Measurements from ENCODE around the gene TNIK. TPM values are rescaled to one million over a fixed set of nuclear protein-coding genes. Genes with fewer than 3 reads are reported as not detected.
A peak's percentile ranks its signal among the peaks of the same experiment; 100 is the strongest.
"Not testable (repeated sequence)": the region's sequence is repeated elsewhere in the genome, so short reads cannot be mapped to it uniquely, and the experiment has no call there.

The TNIK gene
- total RNA-seq, 2 experiments from 2014 or later: 32.1 to 39.2 TPM

DNA sequence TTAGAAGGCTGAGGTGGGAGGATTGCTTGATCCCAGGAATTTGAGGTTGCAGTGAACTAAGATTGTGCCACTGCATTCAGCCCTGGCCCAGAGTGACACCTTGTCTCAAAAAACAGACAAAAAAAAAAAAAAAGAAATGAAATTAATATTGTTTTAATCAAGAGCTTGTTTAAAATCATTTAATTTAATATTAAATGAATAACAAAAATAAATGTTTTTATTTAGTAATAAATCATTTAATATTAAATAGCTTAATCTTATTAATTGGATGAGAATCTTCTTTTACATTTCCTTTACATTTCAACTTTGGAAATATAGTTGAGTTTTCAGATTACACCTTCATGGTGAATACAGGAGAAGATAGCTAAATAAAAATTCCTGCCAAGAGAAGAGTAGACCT lies 29.7 kb downstream of the TNIK start:
- no peaks in the 10 kb centered on the region for H3K4me1 Mint-ChIP-seq (ENCODE audit: low read depth)

DNA sequence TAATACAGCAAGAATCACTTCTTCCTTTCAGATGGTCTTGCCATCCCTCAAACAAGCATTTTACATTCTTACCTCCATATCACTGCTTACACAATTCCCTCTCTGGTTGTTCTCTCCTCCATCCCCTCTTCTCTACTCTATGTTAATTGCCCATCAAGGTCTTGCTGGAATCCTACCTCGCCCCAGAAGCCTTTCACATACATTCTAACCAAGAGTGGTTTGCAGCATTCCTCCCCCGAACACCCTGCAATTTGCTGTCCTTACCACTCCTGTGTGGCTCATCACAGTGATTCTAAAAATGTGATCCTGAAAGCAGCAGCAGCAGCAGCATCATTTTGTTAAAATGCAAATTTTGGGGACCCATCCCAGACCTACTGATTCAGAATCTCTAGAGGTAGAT lies 30.6 kb downstream of the TNIK start:
- H3K36me3 Mint-ChIP-seq (ENCODE audit: low read depth): peaks cover 6% of the 10 kb centered on the region
- no peaks in the 10 kb centered on the region for H3K9me3 Mint-ChIP-seq (ENCODE audit: insufficient read depth)
- no peak overlapping the region for H3K27ac Mint-ChIP-seq
- no peak for ATAC-seq
- no peak overlapping the region for H3K4me3 Mint-ChIP-seq
- no peaks in the 10 kb centered on the region for H3K4me1 Mint-ChIP-seq (ENCODE audit: low read depth)
- ChIA-PET POLR2A (no interaction called here), CTCF (interaction anchor here (0.5 to 2.3 kb wide), 2 partner anchors 171 to 266 kb away, joined by 3 to 9 read pairs; no protein-coding TSS in a partner anchor)
- no peak for DNase-seq
- H3K27me3 Mint-ChIP-seq (ENCODE audit: low read depth): no peaks in the 10 kb centered on the region

More for the DNA sequence above, 29.7 kb downstream of the TNIK start:
- H3K27me3 Mint-ChIP-seq (ENCODE audit: low read depth): no peaks in the 10 kb centered on the region
- ATAC-seq (no peak), DNase-seq (no peak)
- CTCF ChIA-PET: interaction anchor here (0.5 kb wide), 1 partner anchor 170 kb away, joined by 3 read pairs; no protein-coding TSS in a partner anchor
- peaks cover 6% of the 10 kb centered on the region for H3K36me3 Mint-ChIP-seq (ENCODE audit: low read depth)
- no peaks in the 10 kb centered on the region for H3K9me3 Mint-ChIP-seq (ENCODE audit: insufficient read depth)
- no peak overlapping the region for H3K4me3 Mint-ChIP-seq
- POLR2A ChIA-PET: no interaction called here
- no peak overlapping the region for H3K27ac Mint-ChIP-seq

DNA sequence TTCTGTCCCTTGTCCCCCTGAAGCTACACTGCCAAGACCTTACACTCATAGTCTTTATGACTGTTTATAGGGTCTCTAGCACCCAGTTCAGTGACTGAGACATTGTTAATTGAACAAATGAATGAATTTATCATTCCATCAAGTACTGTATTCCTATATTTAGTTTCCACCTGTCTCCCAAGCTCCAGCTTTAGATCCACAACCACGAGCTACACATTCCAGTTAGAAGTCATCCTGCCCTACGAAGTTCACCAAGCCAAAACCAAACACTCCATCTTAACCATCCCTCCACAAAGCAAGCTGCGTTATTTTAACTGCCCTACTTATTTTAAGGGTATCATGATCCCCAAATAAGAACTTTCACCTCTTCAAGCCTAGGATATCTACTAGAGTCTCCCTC lies 31.3 kb downstream of the TNIK start:
- H3K4me3 Mint-ChIP-seq: no peak overlapping the region
- CTCF ChIA-PET: interaction anchor here (0.8 to 2.3 kb wide), 5 partner anchors 11 to 343 kb away, joined by 3 to 9 read pairs (median 3); no protein-coding TSS in a partner anchor
- H3K27ac Mint-ChIP-seq: no peak overlapping the region
- POLR2A ChIA-PET: interaction anchor here (0.6 to 0.7 kb wide), 2 partner anchors 31 to 51 kb away, joined by 3 read pairs; no protein-coding TSS in a partner anchor
- ATAC-seq: no peak
- peaks cover 3% of the 10 kb centered on the region for H3K4me1 Mint-ChIP-seq (ENCODE audit: low read depth)
- H3K9me3 Mint-ChIP-seq (ENCODE audit: insufficient read depth): no peaks in the 10 kb centered on the region
- peaks cover 12% of the 10 kb centered on the region for H3K36me3 Mint-ChIP-seq (ENCODE audit: low read depth)
- no peak for DNase-seq
- H3K27me3 Mint-ChIP-seq (ENCODE audit: low read depth): no peaks in the 10 kb centered on the region

DNA sequence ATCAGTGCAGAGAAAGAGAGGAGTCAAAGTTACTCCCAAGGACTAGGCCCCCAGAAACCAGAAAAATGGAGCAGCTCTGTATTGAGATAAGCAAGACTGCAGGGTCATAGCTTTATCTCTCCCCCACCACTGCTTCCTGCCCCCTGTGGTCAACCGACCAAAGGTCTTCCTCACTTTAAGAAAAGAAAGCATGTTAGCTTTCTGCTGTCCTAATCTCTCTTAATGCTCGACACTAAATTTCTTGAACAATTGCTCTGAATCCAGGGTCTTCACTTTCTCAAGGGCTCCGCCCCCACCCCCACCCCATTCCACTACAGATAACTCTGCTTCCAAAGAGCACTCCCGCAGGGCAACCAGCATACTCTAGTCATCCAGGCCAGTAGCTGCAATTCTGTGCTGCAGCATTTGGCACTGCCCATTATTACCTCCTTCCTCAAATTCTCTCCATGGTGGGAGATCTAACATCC lies 31.9 kb downstream of the TNIK start:
- Mint-ChIP-seq H3K4me3 (no peak overlapping the region), H3K9me3 (ENCODE audit: insufficient read depth) (no peaks in the 10 kb centered on the region), H3K36me3 (ENCODE audit: low read depth) (peaks cover 12% of the 10 kb centered on the region), H3K4me1 (ENCODE audit: low read depth) (peaks cover 3% of the 10 kb centered on the region), H3K27me3 (ENCODE audit: low read depth) (no peaks in the 10 kb centered on the region), H3K27ac (no peak overlapping the region)
- ChIA-PET POLR2A (interaction anchor here (0.6 to 0.7 kb wide), 2 partner anchors 31 to 51 kb away, joined by 3 read pairs; no protein-coding TSS in a partner anchor), CTCF (interaction anchor here (0.8 to 2.3 kb wide), 5 partner anchors 12 to 343 kb away, joined by 3 to 9 read pairs (median 3); no protein-coding TSS in a partner anchor)
- ATAC-seq (peak; percentile 53), DNase-seq (peak; percentile 44)

DNA sequence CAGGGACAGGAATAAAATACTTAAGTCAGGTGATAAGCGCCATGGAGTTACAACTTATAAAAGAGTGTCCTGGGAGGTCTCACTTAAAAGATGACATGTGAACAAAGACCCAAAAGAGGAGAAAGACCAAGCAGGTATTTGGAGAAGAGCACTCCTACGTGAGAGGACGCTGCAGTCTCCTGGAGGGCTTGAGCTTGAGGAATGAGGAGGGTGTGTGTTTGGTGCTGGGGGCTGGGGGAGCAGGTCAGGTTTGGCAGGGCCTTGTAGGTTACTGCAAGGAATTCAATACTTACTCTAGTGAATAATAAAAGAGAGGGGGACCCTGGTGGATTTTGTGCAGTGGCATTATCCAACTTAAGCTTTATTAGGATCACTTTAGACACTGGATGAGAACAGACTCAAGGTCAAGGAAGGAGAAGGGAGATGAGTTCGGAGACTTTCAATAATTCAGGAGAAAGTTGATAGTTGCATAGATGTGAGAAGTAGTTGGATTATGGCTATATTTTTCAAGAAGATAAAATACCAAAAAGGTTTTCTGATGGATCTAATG lies 32.4 kb downstream of the TNIK start:
- DNase-seq: no peak
- Mint-ChIP-seq H3K9me3 (ENCODE audit: insufficient read depth) (no peaks in the 10 kb centered on the region), H3K4me3 (no peak overlapping the region), H3K27ac (no peak overlapping the region), H3K27me3 (ENCODE audit: low read depth) (no peaks in the 10 kb centered on the region), H3K4me1 (ENCODE audit: low read depth) (peaks cover 3% of the 10 kb centered on the region), H3K36me3 (ENCODE audit: low read depth) (peaks cover 12% of the 10 kb centered on the region)
- ChIA-PET POLR2A (no interaction called here), CTCF (interaction anchor here (1.1 to 2.3 kb wide), 4 partner anchors 12 to 344 kb away, joined by 3 to 9 read pairs (median 5); no protein-coding TSS in a partner anchor)
- no peak for ATAC-seq

DNA sequence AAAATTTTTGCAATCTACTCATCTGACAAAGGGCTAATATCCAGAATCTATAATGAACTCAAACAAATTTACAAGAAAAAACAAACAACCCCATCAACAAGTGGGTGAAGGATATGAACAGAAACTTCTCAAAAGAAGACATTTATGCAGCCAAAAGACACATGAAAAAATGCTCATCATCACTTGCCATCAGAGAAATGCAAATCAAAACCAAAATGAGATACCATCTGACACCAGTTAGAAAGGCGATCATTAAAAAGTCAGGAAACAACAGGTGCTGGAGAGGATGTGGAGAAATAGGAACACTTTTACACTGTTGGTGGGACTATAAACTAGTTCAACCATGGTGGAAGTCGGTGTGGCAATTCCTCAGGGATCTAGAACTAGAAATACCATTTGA lies 36.1 kb downstream of the TNIK start:
- POLR2A ChIA-PET: not testable (repeated sequence)

DNA sequence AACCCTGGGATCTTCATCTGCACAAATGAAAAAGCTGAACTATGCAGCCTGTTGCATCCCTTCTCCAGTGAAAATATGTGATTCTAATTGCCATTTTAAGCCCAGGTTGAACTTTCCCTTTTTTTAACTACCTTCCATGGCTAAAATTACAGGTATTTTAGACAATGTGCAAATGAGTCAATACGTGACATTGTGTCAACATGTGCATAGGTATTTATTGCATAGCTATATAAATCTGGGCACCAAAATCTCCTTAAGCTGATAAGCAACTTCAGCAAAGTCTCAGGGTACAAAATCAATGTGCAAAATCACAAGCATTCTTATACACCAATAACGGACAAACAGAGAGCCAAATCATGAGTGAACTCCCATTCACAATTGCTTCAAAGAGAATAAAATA lies 37.4 kb downstream of the TNIK start:
- ATAC-seq; DNase-seq; H3K4me1 Mint-ChIP-seq (ENCODE audit: low read depth); H3K27me3 Mint-ChIP-seq (ENCODE audit: low read depth); H3K9me3 Mint-ChIP-seq (ENCODE audit: insufficient read depth); POLR2A ChIA-PET; H3K4me3 Mint-ChIP-seq; H3K27ac Mint-ChIP-seq: not testable (repeated sequence)
- CTCF ChIA-PET: interaction anchor here (1.2 kb wide), 2 partner anchors 9 to 38 kb away, joined by 3 to 5 read pairs; no protein-coding TSS in a partner anchor
- peaks cover 18% of the 10 kb centered on the region for H3K36me3 Mint-ChIP-seq (ENCODE audit: low read depth)

More for the DNA sequence above, 36.1 kb downstream of the TNIK start:
- H3K27me3 Mint-ChIP-seq (ENCODE audit: low read depth); ATAC-seq; H3K4me3 Mint-ChIP-seq; H3K27ac Mint-ChIP-seq; H3K4me1 Mint-ChIP-seq (ENCODE audit: low read depth); CTCF ChIA-PET; DNase-seq; H3K9me3 Mint-ChIP-seq (ENCODE audit: insufficient read depth): not testable (repeated sequence)
- H3K36me3 Mint-ChIP-seq (ENCODE audit: low read depth): peaks cover 15% of the 10 kb centered on the region

DNA sequence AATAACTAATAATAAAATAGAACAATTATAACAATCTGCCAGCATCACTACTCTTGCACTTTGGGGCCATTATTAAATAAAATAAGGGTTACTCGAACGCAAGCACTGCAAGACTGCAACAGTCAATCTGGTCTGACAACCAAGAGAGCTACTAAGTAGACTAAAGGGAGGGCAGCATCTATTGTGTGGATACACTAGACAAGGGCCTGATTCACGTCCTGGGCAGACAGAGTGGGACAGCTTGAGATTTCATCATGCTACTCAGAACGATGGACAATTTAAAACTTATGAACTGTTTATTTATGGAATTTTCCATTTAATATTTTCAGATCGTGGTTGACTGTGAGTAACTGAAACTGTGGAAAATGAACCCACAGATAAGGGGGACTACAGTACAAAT lies 39.5 kb downstream of the TNIK start:
- Mint-ChIP-seq H3K9me3 (ENCODE audit: insufficient read depth) (no peaks in the 10 kb centered on the region), H3K4me3 (no peak overlapping the region), H3K27me3 (ENCODE audit: low read depth) (no peaks in the 10 kb centered on the region), H3K36me3 (ENCODE audit: low read depth) (peaks cover 13% of the 10 kb centered on the region), H3K4me1 (ENCODE audit: low read depth) (peaks cover 3% of the 10 kb centered on the region), H3K27ac (no peak overlapping the region)
- no peak for DNase-seq
- ChIA-PET CTCF (interaction anchor here (1.0 kb wide), 1 partner anchor 16 kb away, joined by 3 read pairs; no protein-coding TSS in a partner anchor), POLR2A (no interaction called here)
- ATAC-seq: no peak

DNA sequence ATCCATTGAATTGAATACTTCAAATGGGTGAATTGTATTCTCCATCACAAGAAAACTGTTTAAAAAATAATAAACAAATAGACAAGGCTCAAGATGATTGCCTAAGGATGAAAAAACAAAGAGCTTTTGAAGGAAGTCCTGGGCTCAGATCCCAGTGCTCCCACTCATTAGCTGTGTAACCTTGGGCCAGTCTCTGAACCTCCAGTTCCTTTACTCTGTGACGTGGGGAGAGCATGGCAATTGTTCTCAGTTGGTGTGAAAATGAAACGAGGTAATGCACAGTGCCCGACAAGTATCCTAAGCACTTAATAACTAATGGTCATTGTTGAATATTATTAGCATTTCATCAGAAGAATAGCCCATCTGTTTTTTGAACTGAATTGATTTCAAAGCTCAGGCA lies 40.7 kb downstream of the TNIK start:
- Mint-ChIP-seq H3K27me3 (ENCODE audit: low read depth) (no peaks in the 10 kb centered on the region), H3K36me3 (ENCODE audit: low read depth) (peaks cover 11% of the 10 kb centered on the region), H3K4me3 (no peak overlapping the region), H3K9me3 (ENCODE audit: insufficient read depth) (no peaks in the 10 kb centered on the region), H3K4me1 (ENCODE audit: low read depth) (peaks cover 3% of the 10 kb centered on the region), H3K27ac (no peak overlapping the region)
- ATAC-seq (no peak), DNase-seq (no peak)
- CTCF ChIA-PET: no interaction called here
- POLR2A ChIA-PET: no interaction called here

DNA sequence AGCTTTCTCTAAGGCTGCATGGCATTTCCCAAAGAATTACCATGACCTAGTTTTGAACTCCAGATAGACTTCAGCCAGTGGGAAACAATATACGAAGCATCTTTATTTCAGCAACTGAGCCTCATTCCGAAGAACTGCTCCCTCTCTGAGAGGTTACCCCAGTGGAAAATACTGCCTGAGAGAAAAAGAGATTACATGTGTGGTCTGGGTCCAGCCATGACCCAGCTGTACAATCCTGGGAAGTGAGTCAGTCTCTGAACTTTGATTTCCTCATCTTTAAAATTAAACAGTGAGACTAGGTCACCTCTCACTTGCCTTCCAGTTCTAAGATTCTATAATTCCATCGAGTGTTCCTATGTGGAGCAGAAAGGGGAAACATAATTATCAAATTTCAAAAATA lies 42.4 kb downstream of the TNIK start:
- CTCF ChIA-PET: no interaction called here
- DNase-seq (no peak), ATAC-seq (no peak)
- no peaks in the 10 kb centered on the region for H3K4me1 Mint-ChIP-seq (ENCODE audit: low read depth)
- peaks cover 6% of the 10 kb centered on the region for H3K36me3 Mint-ChIP-seq (ENCODE audit: low read depth)
- H3K4me3 Mint-ChIP-seq: no peak overlapping the region
- POLR2A ChIA-PET: no interaction called here
- H3K27ac Mint-ChIP-seq: no peak overlapping the region
- no peaks in the 10 kb centered on the region for H3K27me3 Mint-ChIP-seq (ENCODE audit: low read depth)
- H3K9me3 Mint-ChIP-seq (ENCODE audit: insufficient read depth): no peaks in the 10 kb centered on the region

DNA sequence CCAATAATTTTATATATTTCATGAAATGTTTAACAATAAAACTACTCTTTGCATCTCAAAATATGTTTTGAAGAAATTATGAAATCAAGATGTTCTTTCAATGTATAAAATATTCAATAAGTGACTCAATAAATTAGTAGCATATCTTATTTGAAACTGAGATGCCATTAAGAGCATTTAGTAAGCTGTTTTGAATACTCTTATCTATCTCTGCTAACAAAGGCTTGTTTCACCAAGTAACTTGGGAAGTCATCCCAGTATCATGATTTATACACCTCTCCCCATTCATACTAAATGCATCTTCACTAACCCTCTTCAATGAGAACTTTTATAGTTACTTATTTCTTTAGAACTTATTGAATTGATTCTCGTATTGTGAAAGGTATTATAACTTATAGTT lies 43.1 kb downstream of the TNIK start:
- POLR2A ChIA-PET: no interaction called here
- Mint-ChIP-seq H3K27me3 (ENCODE audit: low read depth) (no peaks in the 10 kb centered on the region), H3K4me1 (ENCODE audit: low read depth) (no peaks in the 10 kb centered on the region), H3K9me3 (ENCODE audit: insufficient read depth) (no peaks in the 10 kb centered on the region), H3K4me3 (no peak overlapping the region), H3K36me3 (ENCODE audit: low read depth) (peaks cover 6% of the 10 kb centered on the region), H3K27ac (no peak overlapping the region)
- ATAC-seq: no peak
- CTCF ChIA-PET: no interaction called here
- DNase-seq: no peak

DNA sequence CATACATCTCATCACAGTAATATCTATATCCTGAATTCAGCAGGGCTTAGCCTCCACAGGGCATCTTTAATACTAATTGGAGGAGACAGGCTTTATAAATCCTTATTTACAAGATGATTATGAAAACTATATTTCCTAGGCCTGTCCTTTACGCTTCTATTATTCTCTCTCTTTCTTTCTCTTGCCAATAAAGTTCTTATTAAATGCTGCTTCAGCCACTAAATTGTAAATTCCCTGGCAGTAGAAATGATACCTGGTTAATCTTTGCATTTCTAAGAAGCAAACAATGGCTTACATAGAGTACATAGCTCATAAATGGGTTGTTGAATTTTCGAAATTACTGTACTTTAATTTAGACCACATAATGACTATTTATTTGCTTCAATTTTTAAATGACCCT lies 43.5 kb downstream of the TNIK start:
- no peak for ATAC-seq
- H3K9me3 Mint-ChIP-seq (ENCODE audit: insufficient read depth): no peaks in the 10 kb centered on the region
- no peak for DNase-seq
- POLR2A ChIA-PET: no interaction called here
- H3K27ac Mint-ChIP-seq: no peak overlapping the region
- H3K4me1 Mint-ChIP-seq (ENCODE audit: low read depth): no peaks in the 10 kb centered on the region
- peaks cover 6% of the 10 kb centered on the region for H3K36me3 Mint-ChIP-seq (ENCODE audit: low read depth)
- no peaks in the 10 kb centered on the region for H3K27me3 Mint-ChIP-seq (ENCODE audit: low read depth)
- CTCF ChIA-PET: interaction anchor here (1.4 kb wide), 1 partner anchor 149 kb away, joined by 5 read pairs; no protein-coding TSS in a partner anchor
- H3K4me3 Mint-ChIP-seq: no peak overlapping the region
